Hepatocyte (in vitro differentiated cells): ENCODE measurements around the gene DYSF.

Experiments
- EZH2 ChIP-seq: fragments of 200-600 bp; sonication (generic); IDR thresholded peaks from 2 replicates; pipeline ENCODE4 v1.6.1; 2016; ENCODE audit warnings: antibody characterized with exemption, mild to moderate bottlenecking, borderline replicate concordance
- EZH2phosphoT487 ChIP-seq: fragments of 200-600 bp; sonication (generic); IDR thresholded peaks from one replicate; pipeline ENCODE4 v1.6.1; 2018; ENCODE audit warnings: antibody characterized with exemption, mild to moderate bottlenecking, low read depth, moderate library complexity; ENCODE audit not compliant: unreplicated experiment, severe bottlenecking
- TF ChIP-seq, protein P1 (sequence below): fragments of 200-600 bp; sonication (generic); IDR thresholded peaks from 2 replicates; pipeline ENCODE4 v1.5.1; 2016; ENCODE audit warnings: antibody characterized with exemption, mild to moderate bottlenecking; ENCODE audit not compliant: poor library complexity

DNA sequence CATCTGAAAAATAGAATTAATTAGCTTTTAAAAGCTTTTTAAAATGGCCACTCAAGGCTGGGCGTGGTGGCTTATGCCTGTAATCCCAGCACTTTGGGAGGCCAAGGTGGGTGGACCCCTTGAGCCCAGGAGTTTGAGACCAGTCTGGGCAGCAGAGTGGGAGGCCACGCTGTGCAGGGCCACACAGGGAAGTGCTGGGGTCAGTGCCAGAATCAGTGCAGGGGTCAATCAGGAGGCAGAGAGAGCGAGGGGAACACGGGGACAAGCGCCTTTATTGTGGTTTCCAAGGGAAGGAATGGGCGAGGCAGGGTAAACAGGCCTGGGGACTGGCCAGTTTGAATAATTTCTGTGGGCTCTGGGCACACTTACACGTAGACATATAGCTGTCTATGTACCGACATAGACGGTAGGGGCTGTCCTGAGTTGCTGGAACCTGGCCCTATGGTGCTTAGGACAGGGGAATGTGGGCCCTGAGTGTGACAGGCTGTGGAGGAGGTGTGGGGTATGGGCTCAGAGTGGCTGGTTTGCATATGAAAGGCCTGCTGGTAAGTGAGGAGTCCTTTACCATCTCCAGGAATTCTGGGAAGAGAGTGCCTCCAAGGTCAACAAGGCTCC lies 42.9 kb downstream of the DYSF start:
- TF ChIP-seq, protein P1, sequence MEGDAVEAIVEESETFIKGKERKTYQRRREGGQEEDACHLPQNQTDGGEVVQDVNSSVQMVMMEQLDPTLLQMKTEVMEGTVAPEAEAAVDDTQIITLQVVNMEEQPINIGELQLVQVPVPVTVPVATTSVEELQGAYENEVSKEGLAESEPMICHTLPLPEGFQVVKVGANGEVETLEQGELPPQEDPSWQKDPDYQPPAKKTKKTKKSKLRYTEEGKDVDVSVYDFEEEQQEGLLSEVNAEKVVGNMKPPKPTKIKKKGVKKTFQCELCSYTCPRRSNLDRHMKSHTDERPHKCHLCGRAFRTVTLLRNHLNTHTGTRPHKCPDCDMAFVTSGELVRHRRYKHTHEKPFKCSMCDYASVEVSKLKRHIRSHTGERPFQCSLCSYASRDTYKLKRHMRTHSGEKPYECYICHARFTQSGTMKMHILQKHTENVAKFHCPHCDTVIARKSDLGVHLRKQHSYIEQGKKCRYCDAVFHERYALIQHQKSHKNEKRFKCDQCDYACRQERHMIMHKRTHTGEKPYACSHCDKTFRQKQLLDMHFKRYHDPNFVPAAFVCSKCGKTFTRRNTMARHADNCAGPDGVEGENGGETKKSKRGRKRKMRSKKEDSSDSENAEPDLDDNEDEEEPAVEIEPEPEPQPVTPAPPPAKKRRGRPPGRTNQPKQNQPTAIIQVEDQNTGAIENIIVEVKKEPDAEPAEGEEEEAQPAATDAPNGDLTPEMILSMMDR = no peak
- no peak for TF ChIP-seq EZH2phosphoT487
- TF ChIP-seq EZH2 = no peak
